ENCODE results near the gene TOMM22. TPM values are rescaled to one million over a fixed set of nuclear protein-coding genes. Genes with fewer than 3 reads are reported as not detected.

TOMM22 gene
- polyA plus RNA-seq, 1 experiment, result 29.6 TPM

- no peak for TF ChIP-seq CTCF (IDR thresholded peaks at IDR 0.05; ENCODE audit: insufficient read depth, low read depth, low read length)
- ChIA-PET POLR2A (no interaction called here), CTCF (interaction anchor here (1.3 to 1.4 kb wide), 2 partner anchors 9 to 13 kb away, joined by 4 to 11 read pairs; no protein-coding TSS in a partner anchor)
- no peaks in the 10 kb centered on the region for H3K27me3 ChIP-seq (ENCODE audit: control insufficient read depth, insufficient read depth, low read length)
- no peak overlapping the region for H3K4me3 ChIP-seq (ENCODE audit: low read depth, low read length)
- peaks cover 30% of the 10 kb centered on the region for H3K36me3 ChIP-seq (ENCODE audit: control insufficient read depth, insufficient read depth, low read length)
- no peak for DNase-seq (ENCODE audit: low read depth)
Observed at GRCh38 chr22:38720350-38720749, 38.6 kb downstream of the TOMM22 start.

- Histone ChIP-seq H3K4me3 (ENCODE audit: low read depth, low read length) (no peak overlapping the region), H3K36me3 (ENCODE audit: control insufficient read depth, insufficient read depth, low read length) (peaks cover 33% of the 10 kb centered on the region), H3K27me3 (ENCODE audit: control insufficient read depth, insufficient read depth, low read length) (no peaks in the 10 kb centered on the region)
- POLR2A ChIA-PET, result interaction anchor here (0.6 kb wide), 1 partner anchor 1966 kb away, joined by 4 read pairs; no protein-coding TSS in a partner anchor
- DNase-seq (ENCODE audit: low read depth), result no peak
- TF ChIP-seq CTCF (IDR thresholded peaks at IDR 0.05; ENCODE audit: insufficient read depth, low read depth, low read length), result no peak
- CTCF ChIA-PET, result interaction anchor here (2.8 kb wide), 1 partner anchor 12 kb away, joined by 17 read pairs; no protein-coding TSS in a partner anchor
Observed at GRCh38 chr22:38721551-38721950, 39.8 kb downstream of the TOMM22 start.

- DNase-seq (ENCODE audit: low read depth), result no peak
- ChIA-PET CTCF (interaction anchor here (1.0 to 2.5 kb wide), 5 partner anchors 9 to 45 kb away, joined by 3 to 29 read pairs (median 4); no protein-coding TSS in a partner anchor), POLR2A (no interaction called here)
Observed at GRCh38 chr22:38724176-38724575, 42.4 kb downstream of the TOMM22 start.

GRCh38 chr22:38724926-38725571 is 43.3 kb downstream of the TOMM22 start:
- POLR2A ChIA-PET, result no interaction called here
- DNase-seq (ENCODE audit: low read depth), result no peak
- H3K36me3 ChIP-seq (ENCODE audit: control insufficient read depth, insufficient read depth, low read length), result peaks cover 52% of the 10 kb centered on the region
- TF ChIP-seq CTCF (IDR thresholded peaks at IDR 0.05; ENCODE audit: insufficient read depth, low read depth, low read length), result peak; percentile 56
- H3K4me3 ChIP-seq (ENCODE audit: low read depth, low read length), result no peak overlapping the region
- CTCF ChIA-PET, result interaction anchor here (0.6 to 2.5 kb wide), 10 partner anchors 10 to 244 kb away, joined by 3 to 29 read pairs (median 4); no protein-coding TSS in a partner anchor
- no peaks in the 10 kb centered on the region for H3K27me3 ChIP-seq (ENCODE audit: control insufficient read depth, insufficient read depth, low read length)

More at GRCh38 chr22:38724176-38724575, 42.4 kb downstream of the TOMM22 start:
- H3K4me3 ChIP-seq (ENCODE audit: low read depth, low read length), result no peak overlapping the region
- no peak for TF ChIP-seq CTCF (IDR thresholded peaks at IDR 0.05; ENCODE audit: insufficient read depth, low read depth, low read length)
- H3K36me3 ChIP-seq (ENCODE audit: control insufficient read depth, insufficient read depth, low read length), result peaks cover 45% of the 10 kb centered on the region
- H3K27me3 ChIP-seq (ENCODE audit: control insufficient read depth, insufficient read depth, low read length), result no peaks in the 10 kb centered on the region

- no peak for DNase-seq (ENCODE audit: low read depth)
- Histone ChIP-seq H3K4me3 (ENCODE audit: low read depth, low read length) (no peak overlapping the region), H3K36me3 (ENCODE audit: control insufficient read depth, insufficient read depth, low read length) (peaks cover 58% of the 10 kb centered on the region), H3K27me3 (ENCODE audit: control insufficient read depth, insufficient read depth, low read length) (no peaks in the 10 kb centered on the region)
- no peak for TF ChIP-seq CTCF (IDR thresholded peaks at IDR 0.05; ENCODE audit: insufficient read depth, low read depth, low read length)
- ChIA-PET POLR2A (no interaction called here), CTCF (interaction anchor here (1.2 to 2.5 kb wide), 3 partner anchors 9 to 29 kb away, joined by 4 to 29 read pairs (median 5); no protein-coding TSS in a partner anchor)
Observed at GRCh38 chr22:38725900-38726655, 44.3 kb downstream of the TOMM22 start.
